ENCODE results near the gene SIK1.
"Not testable (repeated sequence)": the region's sequence is repeated elsewhere in the genome, so short reads cannot be mapped to it uniquely, and the experiment has no call there.

SIK1 gene

DNA sequence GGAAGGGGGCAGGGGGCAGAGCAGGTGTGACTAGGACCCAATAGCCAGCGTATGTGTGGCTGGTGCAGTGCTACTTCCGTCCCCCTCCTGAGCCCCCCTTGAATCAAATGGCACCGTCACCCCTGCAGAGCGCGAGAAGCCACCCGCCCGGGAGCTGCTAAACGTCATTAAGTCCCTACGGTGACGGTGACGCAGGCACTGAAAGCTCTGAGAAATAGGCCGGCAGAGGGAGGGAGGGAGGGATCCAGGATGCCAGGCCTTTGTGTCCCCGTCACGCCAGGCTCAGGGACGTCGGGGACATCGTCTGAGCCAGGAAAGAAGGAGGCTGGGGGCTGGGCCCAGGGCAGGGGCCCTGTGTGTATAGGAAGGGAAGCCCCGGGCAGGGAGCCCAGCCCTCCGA is 43.6 kb downstream of the SIK1 start:
- not testable (repeated sequence) for DNase-seq

DNA sequence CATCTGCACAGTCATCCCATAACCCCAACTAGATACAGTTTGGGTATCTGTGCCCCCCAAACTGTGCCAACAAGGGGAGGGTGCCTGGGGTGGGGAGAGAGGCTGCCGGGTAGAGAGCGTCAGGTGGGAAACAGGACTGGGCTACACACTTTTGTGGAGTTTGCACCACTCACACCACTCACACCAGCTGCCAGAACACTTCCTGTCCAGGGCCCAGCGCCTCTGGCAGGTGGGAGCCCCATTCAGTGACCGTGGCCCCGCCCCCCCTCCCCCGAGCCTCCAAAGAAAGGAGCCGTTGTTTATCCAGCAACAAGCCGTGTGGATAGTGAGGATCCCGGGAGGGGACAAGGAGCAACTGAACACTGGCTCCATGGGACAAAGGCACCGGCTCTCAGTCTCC is 44.0 kb downstream of the SIK1 start:
- DNase-seq, result not testable (repeated sequence)

DNA sequence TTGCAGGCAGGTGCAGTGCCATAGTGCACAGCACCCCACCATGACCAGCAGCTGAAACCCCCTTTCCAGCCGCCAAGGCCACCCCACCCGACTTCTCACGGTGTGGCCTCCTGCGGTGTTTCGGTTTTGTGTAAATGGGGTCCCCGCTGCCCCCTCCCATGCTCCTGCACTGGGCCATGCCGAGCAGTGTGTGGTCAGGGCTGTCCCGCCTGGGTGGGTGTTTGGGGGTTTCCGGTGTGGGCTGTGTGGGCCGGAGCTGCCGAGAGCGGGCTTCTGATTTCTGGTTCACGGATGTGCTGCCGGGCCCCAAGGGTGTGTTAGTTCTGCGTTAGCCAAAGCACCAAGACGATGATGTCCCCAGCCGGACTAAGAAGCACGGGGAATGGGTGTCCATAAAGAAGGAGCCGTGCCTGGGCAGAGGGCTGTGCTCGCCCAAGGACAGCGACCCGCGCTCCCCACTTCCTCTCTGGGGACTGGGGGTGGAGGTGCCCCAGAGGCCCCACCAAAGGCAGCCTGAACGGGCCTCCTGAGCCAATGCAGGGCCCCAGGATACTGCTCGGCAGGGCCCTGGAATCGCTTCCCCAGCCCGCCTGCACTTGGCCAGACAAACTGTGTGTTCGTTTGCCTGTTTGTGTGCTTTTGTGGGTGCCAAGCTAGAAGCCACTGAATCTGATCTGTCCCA is 45.9 kb downstream of the SIK1 start:
- not testable (repeated sequence) for DNase-seq

- not testable (repeated sequence) for DNase-seq
Observed at GRCh38 chr21:43380337-43380736, 46.6 kb downstream of the SIK1 start.

GRCh38 chr21:43379626-43380122 is 47.3 kb downstream of the SIK1 start:
- DNase-seq, result not testable (repeated sequence)

DNA sequence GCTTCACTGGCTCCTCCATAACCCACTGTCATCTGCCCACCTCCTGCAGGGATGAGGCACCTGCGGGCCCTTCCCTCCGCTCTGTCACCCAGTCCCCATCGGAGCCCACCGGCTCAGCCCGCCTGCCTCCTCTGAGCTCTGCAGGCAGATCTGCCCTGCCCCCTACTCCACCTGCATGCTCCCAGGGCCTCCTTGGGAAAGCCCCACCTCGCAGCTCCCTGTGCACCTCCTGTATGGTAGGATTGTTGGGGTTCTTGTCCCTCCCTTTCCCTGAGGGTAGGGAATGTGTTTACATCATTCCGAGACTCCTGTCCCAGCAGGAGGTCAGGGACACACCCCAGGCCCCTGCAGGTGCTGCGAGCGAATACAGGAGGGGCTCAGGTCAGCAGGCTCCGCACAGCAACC is 50.5 kb downstream of the SIK1 start:
- DNase-seq, result no peak

- no peak for DNase-seq
Observed at GRCh38 chr21:43375837-43376477, 51.0 kb downstream of the SIK1 start.

DNA sequence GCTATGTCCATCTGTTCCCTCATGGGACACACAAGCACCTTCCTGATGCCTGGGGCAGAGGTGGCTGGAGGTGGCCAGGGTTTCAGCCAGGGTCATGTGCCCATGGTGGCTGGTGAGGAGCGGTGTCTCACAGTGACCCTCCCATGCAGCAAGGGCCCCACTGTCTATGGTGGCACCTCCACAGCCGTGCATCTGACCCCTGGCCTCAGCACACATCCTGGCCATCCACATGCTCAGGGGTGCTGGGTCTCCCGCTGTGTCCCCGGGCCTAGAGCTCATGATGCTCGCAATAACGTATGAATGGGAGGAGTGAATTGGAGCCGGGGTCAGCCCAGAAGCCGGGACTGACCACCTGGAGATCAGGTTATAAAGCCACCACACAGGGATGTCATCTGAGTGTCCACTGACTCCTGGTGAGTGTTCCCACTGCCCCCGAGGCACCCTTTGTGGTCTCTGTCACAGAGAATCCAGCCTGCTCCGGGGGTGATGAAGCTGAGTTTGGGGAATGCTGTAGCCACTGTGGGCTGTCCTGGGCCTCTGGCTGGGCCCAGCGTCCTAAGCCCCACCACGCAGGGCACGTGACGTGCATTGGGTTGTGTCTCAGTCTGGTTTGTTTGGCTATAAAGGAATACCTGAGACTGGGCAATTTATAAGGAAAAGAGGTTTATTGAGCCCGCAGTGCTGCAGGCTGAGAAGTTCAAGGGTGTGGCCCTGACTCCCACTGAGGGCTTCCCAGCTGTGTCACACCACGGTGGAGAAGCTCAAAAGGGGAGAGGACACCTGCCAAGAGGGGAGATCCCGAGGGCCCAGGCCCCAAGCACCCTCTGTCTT is 51.7 kb downstream of the SIK1 start:
- DNase-seq, result no peak

DNA sequence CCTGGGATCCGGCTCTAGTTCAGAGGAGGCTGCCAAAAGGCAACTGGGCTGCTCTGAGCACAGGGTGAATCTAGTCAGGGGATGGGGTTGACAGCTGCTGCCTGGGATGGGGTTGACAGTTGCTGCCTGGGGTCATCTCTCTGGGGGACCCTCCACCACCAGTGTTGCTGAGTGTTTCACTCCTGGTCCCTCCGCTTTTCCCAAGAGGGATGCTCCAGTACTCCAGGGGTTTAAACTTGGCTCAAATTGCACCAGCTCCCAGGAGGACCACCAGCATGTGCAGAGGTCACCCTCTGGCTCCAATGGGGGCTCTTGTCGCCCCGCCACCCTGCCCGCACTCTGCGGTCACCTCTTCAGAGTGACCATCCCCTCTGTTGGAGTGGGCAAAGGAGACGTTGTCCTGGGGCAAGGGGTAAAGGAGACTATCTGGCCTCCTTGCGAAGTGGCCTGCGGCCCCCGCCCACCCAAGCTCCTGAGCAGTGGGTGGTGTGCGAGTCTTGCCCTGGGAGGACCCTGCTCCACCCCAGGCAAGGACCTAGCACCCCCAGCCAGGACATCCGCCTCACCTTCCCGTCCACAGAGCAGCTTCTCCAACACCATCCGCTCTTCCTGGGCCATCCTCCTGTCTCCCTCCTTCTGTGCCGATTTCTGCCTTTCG is 52.6 kb downstream of the SIK1 start:
- DNase-seq, result no peak

DNA sequence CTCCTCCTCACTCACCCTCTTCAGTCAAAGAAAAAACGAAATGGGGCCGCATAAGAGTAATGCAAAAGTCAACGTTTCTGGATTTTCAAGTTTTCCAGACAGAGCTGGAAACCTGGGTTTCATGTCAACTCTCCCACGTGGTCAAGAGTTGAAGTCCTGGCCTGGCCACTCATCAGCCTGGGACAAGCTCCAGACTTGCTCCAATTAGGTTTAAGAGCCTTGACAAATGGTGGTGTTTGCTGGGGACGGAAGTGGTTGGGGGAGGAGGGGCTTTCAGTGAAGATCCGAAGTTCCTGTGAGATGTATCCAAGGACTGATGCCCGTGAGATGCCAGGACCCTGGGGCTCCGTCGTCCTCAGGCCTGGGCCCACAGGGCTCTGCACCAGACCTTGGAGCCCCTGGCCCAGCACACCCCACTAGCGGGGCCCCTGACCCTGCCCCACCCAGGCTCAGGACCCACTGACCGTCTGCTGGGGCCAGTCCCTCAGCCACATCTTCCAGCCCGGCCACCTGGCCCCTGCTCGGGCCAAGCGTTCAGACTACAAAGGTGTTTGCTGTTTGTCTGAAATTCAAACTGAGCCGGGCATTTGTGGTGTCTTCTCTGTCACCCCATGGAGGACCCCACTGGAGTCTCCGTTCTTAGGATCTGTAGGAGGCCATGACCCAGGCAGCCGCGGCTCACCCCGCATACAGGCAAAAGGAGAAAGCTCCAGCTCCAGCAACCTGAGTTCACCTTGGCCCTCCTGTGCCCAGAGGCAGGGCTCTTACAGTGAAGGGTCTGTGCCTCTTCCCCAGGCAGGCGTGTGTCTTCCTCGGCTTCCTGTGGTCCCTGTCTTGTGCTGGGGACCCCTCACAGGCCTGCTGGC is 53.3 kb downstream of the SIK1 start:
- DNase-seq, result no peak

DNA sequence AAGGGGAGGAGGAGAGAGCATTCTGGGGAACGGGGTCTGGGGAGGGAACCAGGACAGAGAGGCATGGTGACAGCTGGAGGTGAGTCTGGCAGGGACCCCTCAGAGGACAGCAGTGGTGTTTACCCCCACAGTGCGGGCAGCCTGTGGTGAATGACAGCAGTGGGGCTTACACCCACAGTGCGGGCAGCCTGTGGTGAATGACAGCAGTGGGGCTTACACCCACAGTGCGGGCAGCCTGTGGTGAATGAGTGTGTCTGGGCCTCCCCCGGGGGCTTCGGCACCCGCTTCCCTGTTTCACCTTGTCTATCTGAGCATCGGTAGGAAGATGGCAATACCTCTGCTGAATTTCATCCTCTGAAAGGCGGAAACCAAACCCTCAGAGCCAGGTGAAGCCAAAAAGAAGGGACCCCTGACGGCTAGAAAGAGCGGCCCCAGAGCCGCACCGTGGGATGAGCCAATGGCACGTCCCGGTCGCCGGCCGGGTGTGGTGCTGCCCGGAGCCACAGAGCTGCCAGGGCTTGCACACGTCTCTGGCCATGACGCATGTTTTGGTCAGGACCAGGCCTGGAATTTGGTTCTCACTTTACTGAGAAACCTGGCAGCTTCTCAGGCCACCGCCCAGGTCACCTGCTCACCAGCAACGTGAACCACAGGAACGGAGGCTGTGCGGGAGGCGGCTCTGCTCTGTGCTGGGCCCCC is 54.1 kb downstream of the SIK1 start:
- no peak for DNase-seq

- DNase-seq, result no peak
Observed at GRCh38 chr21:43371786-43372185, 55.1 kb downstream of the SIK1 start.

DNA sequence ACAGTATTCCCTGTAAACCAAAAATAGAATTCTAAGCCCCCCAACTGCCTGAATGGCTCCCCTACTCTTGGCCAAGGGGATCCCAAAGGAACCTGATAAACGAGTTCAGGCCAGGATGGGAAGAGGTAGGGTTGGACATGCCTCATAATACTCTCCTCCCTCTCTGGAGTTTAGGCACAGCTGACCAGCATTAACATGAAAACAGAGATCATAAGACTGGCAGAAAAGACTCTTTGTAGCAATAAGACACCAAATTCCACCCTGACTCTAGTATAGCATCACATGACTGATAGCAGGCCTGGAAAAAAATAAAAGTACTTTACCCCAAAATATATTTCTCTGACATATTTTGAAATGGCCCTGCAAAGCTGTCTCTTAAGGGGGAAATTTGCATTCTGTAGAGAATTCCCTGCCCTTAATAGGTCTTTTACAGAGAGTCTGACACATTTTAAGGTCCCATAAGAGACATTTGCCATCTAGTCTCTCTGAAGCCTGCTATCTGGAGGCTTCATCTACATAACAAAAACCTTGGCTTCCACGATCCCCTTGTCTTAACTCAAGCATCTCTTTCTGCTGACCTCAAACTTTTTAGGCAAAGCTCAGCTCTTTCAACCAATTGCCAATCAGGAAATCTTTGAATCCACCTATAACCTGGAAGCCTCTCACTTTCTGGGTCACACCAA is 55.9 kb downstream of the SIK1 start:
- no peak for DNase-seq

- peak; percentile 70 for DNase-seq
Observed at GRCh38 chr21:43370091-43370658, 56.8 kb downstream of the SIK1 start.

- DNase-seq, result no peak
Observed at GRCh38 chr21:43369596-43370090, 57.3 kb downstream of the SIK1 start.

DNA sequence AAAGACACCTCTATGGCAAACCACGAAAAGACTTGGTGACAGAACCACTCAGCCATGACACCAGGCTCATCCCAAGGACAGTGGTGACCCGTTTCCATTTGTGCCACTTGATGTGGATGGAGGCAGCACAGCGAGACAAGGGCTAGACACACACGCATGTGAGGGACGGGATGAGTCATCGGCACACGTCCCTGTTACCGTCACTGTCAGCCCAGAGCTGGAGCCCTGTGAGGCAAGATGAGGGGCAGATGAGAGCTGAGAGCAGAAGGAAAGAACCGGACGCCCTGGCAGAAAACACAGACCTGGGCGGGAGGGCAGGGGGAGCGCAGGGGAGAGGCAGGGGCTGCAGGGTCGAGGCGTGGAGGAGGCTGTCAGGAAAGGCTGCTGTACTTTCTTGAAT is 57.8 kb downstream of the SIK1 start:
- no peak for DNase-seq

- no peak for DNase-seq
Observed at GRCh38 chr21:43368685-43369084, 58.2 kb downstream of the SIK1 start.

DNA sequence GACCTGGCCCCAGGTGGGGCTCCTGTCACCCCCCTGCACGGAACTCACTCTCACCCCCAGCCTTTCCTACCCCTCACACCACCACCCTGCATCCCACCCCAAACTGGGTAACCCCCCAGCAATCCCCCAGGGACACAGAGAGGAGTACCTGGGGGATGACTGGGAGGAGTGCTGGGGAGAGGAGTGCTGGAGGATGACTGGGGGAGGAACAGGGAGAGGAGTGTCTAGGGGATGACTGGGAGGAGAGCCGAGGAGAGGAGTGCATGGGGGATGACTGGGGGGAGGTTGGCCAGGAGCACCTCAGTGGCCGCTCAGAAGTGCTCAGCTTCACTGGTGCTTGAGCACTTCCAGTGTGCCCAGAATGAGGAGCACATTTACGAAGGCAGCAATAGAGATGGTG is 59.1 kb downstream of the SIK1 start:
- DNase-seq, result no peak

DNA sequence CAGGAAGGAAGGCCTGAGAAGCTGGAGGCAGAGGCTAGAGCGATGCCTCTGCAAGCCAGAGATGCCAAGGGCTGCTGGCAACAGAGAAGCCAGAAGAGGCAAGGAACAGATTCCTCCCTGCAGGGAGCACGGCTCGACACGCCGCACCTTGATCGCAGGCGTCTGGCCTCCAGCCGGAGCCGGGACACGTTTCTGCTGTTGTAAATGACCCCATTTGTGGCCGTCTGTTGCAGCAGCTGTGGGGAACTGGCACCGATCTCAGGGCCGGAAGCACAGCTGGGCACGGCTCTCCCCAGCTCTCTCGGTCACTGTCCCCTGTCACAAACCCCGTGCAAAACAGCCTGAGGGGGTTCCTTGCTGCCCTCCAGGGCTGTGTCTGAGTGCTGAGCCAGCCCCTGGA is 59.6 kb downstream of the SIK1 start:
- DNase-seq, result peak; percentile 43

GRCh38 chr21:43366656-43367055 is 60.3 kb downstream of the SIK1 start:
- no peak for DNase-seq
